ENCODE results near the gene TTBK2.

DNA sequence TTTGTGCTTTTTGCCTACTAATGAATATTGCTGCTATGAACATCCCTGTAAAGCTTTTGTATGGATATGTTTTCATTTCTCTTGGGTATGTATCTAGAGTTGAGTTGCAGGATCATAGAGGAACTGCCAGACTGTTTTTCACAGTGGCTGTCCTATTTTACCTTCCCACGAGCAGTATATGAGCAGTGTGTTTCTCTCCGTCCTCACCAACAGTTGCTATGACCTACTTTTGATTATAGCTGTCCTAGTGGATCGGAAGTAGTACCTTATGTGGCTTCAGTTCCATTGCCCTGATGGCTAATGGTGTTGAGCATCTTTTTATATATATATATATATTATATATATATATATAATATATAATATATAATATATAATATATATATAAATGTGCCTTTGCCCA lies 208.8 kb downstream of the TTBK2 start:
- no peak for TF ChIP-seq SP1 (IDR thresholded peaks at IDR 0.05)
- TF ChIP-seq SUZ12 (IDR thresholded peaks at IDR 0.05) = no peak
- TF ChIP-seq CTBP1 (IDR thresholded peaks at IDR 0.05; ENCODE audit: borderline replicate concordance) = no peak
- no peak for TF ChIP-seq FOXM1 (IDR thresholded peaks at IDR 0.05; ENCODE audit: borderline replicate concordance)
- no peak for TF ChIP-seq HDGF (IDR thresholded peaks at IDR 0.05; ENCODE audit: borderline replicate concordance)

All from HEK293T (cell line).